Stimulated activated CD8-positive, alpha-beta memory T cell treated with anti-CD3 and anti-CD28 coated beads, Interleukin-12 subunit alpha, Interleukin-12 subunit beta, amount 100 ng/mL, for 4 hours (primary cell): ENCODE data around the gene LRRC56.

Source experiments
- DNase-seq: peaks from one replicate; pipeline ENCODE4 v3.0.0-alpha.2; 2020; ENCODE audit warnings: low read depth

The LRRC56 gene

GRCh38 chr11:598005-598680 lies 60.8 kb downstream of the LRRC56 start:
- no peak for DNase-seq

GRCh38 chr11:601573-602245 lies 64.4 kb downstream of the LRRC56 start:
- no peak for DNase-seq

- DNase-seq = no peak
Measured at GRCh38 chr11:603154-603553, 65.8 kb downstream of the LRRC56 start.
